ENCODE data around the gene COL18A1.

COL18A1 gene

DNA sequence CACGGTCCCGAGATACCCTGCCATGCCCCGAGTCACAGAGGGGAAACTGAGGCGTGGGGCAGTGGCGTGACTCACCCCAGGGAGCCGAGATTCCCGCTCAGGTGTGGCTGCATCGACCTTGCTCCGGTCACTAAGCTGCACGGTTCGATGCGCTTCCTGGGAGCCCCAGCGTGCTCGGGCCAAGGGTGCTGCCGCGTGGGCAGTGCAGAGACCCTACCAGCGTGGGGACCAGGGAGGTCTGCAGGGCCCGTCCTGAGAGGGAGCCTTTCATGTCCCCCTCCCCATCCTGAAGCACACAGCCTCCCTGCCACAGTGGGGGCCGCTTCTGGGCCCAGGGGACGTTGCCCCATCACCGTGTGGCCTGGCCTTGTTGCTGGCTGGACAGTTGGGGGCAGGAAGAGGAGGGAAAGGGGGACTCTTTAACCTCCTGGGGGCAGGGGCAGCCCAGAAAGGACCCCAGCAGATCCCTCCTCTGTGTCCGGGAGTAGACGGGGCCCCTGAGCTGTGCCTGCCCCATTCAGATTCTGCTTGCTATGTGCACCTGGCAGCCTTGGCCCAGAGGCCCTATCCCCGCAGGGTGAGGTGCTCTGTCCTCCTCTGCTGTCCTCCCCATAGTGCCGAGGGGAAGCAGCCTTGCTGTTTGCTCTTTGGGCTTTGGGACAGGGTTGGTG, 52.3 kb downstream of the COL18A1 start:
- no peak for DNase-seq

DNA sequence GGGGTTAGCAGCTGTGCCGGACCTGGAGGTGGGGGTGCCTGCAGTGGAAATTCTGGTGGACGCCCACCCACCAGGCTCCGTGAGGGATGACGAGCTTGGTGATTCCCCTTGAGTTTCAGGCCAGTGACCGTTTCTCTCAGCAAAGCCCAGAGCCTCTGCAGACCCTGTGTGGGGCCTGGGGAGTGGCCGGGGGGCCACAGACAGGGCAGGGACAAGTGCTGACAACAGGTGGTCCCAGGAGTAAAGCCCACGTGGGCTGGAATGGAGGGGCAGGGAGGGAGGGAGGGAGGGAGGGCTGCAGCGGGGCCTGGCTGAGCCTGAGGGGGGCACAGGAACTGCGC, 52.8 kb downstream of the COL18A1 start:
- no peaks in the 10 kb centered on the region for H3K36me3 ChIP-seq (ENCODE audit: control insufficient read depth, insufficient read depth, low read length)
- H3K4me3 ChIP-seq (ENCODE audit: insufficient read depth, low read depth, low read length, poor library complexity, severe bottlenecking) = no peak overlapping the region
- H3K9me3 ChIP-seq (ENCODE audit: control insufficient read depth, low read length) = no peaks in the 10 kb centered on the region
- DNase-seq = no peak
- H3K4me1 ChIP-seq (ENCODE audit: control insufficient read depth, insufficient read depth, low read length, poor library complexity, severe bottlenecking) = no peaks in the 10 kb centered on the region
- no peak overlapping the region for H3K27ac ChIP-seq (ENCODE audit: insufficient read depth, low read length, poor library complexity, severe bottlenecking)
- H3K27me3 ChIP-seq (replicated peaks; ENCODE audit: control insufficient read depth, insufficient read depth, low read length, poor library complexity, severe bottlenecking) = no peaks in the 10 kb centered on the region

More for the DNA sequence above, 52.3 kb downstream of the COL18A1 start:
- no peaks in the 10 kb centered on the region for H3K4me1 ChIP-seq (ENCODE audit: control insufficient read depth, insufficient read depth, low read length, poor library complexity, severe bottlenecking)
- H3K27ac ChIP-seq (ENCODE audit: insufficient read depth, low read length, poor library complexity, severe bottlenecking) = no peak overlapping the region
- no peaks in the 10 kb centered on the region for H3K9me3 ChIP-seq (ENCODE audit: control insufficient read depth, low read length)
- H3K36me3 ChIP-seq (ENCODE audit: control insufficient read depth, insufficient read depth, low read length) = no peaks in the 10 kb centered on the region
- H3K4me3 ChIP-seq (ENCODE audit: insufficient read depth, low read depth, low read length, poor library complexity, severe bottlenecking) = no peak overlapping the region
- no peaks in the 10 kb centered on the region for H3K27me3 ChIP-seq (replicated peaks; ENCODE audit: control insufficient read depth, insufficient read depth, low read length, poor library complexity, severe bottlenecking)

DNA sequence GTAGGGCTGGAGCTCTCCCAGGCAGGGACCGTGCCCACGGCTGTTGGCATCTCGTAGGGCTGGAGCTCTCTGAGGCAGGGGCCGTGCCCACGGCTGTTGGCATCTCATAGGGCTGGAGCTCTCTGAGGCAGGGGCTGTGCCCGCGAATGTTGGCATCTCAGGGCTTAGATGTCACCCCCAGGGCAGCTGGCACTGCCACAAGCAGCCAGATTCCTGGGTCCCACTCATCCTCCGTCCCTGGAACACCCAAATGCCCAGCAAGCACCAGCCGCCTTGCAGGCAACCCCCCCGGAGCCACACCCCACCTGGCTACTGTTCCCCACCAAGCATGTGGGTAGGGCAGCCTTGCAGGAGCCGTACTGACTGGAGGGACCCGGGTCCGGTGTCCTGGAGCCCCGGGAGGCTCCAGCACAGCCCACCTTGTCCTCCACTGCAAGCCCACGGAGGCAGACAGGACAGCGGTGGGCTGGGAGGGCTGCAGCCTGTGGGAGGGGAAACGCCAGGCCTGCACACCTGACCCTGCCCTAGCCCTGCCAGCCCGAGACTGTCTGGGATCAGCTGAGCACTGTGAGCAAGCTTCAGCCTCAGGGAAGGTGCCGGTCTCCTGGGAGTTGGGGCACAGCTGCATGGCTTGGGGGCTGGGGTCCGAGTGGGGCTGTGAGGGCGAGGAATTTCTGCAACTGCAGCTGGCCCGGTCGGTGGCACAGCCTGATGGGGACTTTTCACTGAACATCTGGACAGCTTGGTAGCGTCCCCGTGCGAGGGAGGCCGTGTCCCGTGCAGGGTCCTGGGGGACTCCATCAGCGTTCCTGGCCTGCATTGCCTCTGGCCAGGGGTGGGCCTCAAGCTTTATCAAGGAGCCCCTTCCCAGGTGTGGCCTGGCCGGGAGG, 53.6 kb downstream of the COL18A1 start:
- no peak for DNase-seq
- Histone ChIP-seq H3K27ac (ENCODE audit: insufficient read depth, low read length, poor library complexity, severe bottlenecking) (no peak overlapping the region), H3K36me3 (ENCODE audit: control insufficient read depth, insufficient read depth, low read length) (no peaks in the 10 kb centered on the region), H3K4me3 (ENCODE audit: insufficient read depth, low read depth, low read length, poor library complexity, severe bottlenecking) (no peak overlapping the region), H3K9me3 (ENCODE audit: control insufficient read depth, low read length) (no peaks in the 10 kb centered on the region), H3K27me3 (replicated peaks; ENCODE audit: control insufficient read depth, insufficient read depth, low read length, poor library complexity, severe bottlenecking) (no peaks in the 10 kb centered on the region), H3K4me1 (ENCODE audit: control insufficient read depth, insufficient read depth, low read length, poor library complexity, severe bottlenecking) (no peaks in the 10 kb centered on the region)

DNA sequence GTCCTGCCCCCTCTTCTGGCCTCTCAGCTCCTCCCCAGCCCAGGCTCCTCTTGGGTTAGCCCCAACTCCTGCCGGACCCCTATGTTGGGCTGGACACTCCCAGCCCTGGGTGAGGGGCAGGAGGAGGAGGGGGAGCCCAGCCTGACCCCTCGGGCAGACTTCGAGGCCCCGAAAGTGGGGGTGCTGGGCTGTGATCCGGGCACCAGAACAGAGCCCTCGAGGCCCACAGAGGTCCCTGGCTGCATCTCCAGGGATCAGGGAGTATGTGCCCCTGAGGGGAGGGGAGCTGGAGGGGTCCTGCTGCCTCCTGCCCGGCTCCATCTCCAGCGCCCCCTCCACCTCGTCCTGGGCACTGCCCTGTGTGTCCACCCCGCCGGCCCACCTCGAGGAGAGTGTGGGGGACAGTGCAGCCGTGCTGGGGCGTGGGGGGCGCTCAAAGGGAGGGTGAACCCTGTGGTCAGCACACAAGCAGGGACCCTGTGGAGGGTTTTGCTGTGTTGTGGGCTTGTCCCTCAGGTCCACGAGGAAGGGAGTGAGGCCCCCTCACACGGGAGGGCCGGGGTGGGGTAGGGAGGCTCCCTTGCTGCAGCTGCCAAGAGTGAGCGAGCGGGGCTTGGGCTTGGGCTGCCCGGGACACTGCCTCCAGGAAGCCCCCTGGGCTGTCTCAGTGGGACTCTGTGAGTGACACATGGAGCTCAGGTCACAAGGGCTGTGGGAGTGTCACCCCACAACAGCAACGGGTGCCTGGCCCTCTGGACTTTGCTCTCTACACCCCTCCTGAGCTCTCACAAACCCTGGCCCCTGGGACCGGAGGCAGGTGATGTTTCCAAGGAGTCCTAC, 54.4 kb downstream of the COL18A1 start:
- H3K27me3 ChIP-seq (replicated peaks; ENCODE audit: control insufficient read depth, insufficient read depth, low read length, poor library complexity, severe bottlenecking) = no peaks in the 10 kb centered on the region
- no peak for DNase-seq
- no peaks in the 10 kb centered on the region for H3K36me3 ChIP-seq (ENCODE audit: control insufficient read depth, insufficient read depth, low read length)
- no peaks in the 10 kb centered on the region for H3K4me1 ChIP-seq (ENCODE audit: control insufficient read depth, insufficient read depth, low read length, poor library complexity, severe bottlenecking)
- no peak overlapping the region for H3K4me3 ChIP-seq (ENCODE audit: insufficient read depth, low read depth, low read length, poor library complexity, severe bottlenecking)
- H3K9me3 ChIP-seq (ENCODE audit: control insufficient read depth, low read length) = no peaks in the 10 kb centered on the region
- H3K27ac ChIP-seq (ENCODE audit: insufficient read depth, low read length, poor library complexity, severe bottlenecking) = no peak overlapping the region

DNA sequence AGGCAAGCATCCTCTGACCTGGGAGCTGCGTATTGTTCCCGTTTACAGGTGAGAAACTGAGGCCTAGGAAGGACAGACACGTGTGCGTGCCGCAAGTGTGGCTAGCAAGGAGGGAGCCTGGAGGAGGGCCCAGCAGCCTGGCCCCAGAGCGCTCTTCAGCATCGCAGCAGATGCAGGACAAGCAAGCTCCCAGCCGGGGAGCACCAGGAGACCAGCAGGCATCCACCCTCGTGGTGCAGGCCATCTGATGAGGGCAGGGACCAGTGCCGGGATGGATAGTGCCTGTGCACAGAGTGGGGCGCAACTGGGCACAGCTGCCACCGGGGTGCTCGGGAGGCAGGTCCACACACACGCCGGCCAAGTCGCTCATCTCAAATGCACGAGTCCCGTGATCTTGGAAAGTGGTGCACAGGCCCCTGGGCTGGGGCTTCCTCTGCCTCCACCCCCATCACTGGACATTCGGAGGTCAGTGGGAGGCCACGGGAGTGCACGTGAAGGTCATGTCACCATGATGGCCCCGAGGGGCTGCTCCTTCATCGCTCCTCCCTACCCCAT, 55.1 kb downstream of the COL18A1 start:
- Histone ChIP-seq H3K27me3 (replicated peaks; ENCODE audit: control insufficient read depth, insufficient read depth, low read length, poor library complexity, severe bottlenecking) (no peaks in the 10 kb centered on the region), H3K4me1 (ENCODE audit: control insufficient read depth, insufficient read depth, low read length, poor library complexity, severe bottlenecking) (no peaks in the 10 kb centered on the region), H3K9me3 (ENCODE audit: control insufficient read depth, low read length) (no peaks in the 10 kb centered on the region), H3K36me3 (ENCODE audit: control insufficient read depth, insufficient read depth, low read length) (no peaks in the 10 kb centered on the region), H3K4me3 (ENCODE audit: insufficient read depth, low read depth, low read length, poor library complexity, severe bottlenecking) (no peak overlapping the region), H3K27ac (ENCODE audit: insufficient read depth, low read length, poor library complexity, severe bottlenecking) (no peak overlapping the region)
- DNase-seq = no peak

DNA sequence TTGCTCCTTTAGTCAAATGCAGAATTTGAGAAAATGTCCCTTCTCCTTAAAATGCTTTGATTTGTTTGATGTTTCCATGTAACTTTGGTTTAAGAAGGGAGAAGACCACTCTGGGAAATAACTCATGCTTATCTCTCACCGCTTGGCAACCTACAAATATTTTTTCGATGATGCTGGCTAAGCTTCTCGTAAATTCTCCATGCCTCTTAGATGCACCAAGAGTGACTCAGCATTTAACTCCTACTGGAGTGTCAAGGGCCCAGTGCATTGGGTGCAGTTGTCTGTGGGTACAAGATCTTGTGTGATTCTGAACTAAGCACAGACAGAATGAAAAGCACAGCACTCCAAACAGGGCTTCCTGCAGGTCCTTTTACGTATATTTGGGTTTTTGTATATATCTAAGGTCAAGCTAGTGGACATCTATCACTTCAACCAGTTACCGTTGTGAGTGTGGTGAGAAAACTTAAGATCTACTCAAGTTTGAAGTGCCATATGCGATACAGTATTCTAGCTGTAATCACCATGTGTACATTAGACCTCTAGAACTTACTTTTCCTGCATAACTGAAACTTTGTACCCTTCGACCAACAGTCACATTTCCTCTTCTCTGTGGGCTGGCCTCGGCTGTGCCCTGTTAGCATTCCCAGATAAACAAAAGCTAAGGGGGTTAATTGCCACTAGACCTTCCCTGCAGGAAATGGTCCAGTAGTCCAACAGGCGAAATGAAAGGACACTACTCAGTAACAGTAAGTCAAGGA, 55.8 kb downstream of the COL18A1 start:
- Histone ChIP-seq H3K27me3 (replicated peaks; ENCODE audit: control insufficient read depth, insufficient read depth, low read length, poor library complexity, severe bottlenecking) (no peaks in the 10 kb centered on the region), H3K4me3 (ENCODE audit: insufficient read depth, low read depth, low read length, poor library complexity, severe bottlenecking) (no peak overlapping the region), H3K9me3 (ENCODE audit: control insufficient read depth, low read length) (no peaks in the 10 kb centered on the region), H3K36me3 (ENCODE audit: control insufficient read depth, insufficient read depth, low read length) (no peaks in the 10 kb centered on the region), H3K4me1 (ENCODE audit: control insufficient read depth, insufficient read depth, low read length, poor library complexity, severe bottlenecking) (no peaks in the 10 kb centered on the region), H3K27ac (ENCODE audit: insufficient read depth, low read length, poor library complexity, severe bottlenecking) (no peak overlapping the region)
- DNase-seq = no peak

DNA sequence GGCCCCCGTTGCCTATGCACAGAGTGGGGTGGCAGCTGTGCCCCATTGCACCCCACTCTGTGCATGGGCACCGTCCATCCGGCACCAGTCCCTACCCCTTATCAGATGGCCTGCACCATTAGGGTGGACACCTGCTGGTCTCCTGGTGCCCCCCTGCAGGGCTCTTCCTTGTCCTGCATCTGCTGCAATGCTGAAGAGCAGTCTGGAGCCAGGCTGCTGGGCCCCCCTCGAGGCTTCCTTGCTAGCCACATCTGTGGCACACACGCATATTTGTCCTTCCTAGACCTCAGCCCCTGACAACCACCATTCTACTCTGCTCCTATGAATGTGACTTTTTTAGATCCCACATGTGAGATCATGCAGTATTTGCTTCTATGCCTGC, 56.4 kb downstream of the COL18A1 start:
- Histone ChIP-seq H3K36me3 (ENCODE audit: control insufficient read depth, insufficient read depth, low read length) (no peaks in the 10 kb centered on the region), H3K9me3 (ENCODE audit: control insufficient read depth, low read length) (no peaks in the 10 kb centered on the region), H3K27me3 (replicated peaks; ENCODE audit: control insufficient read depth, insufficient read depth, low read length, poor library complexity, severe bottlenecking) (no peaks in the 10 kb centered on the region), H3K4me3 (ENCODE audit: insufficient read depth, low read depth, low read length, poor library complexity, severe bottlenecking) (no peak overlapping the region), H3K4me1 (ENCODE audit: control insufficient read depth, insufficient read depth, low read length, poor library complexity, severe bottlenecking) (no peaks in the 10 kb centered on the region), H3K27ac (ENCODE audit: insufficient read depth, low read length, poor library complexity, severe bottlenecking) (no peak overlapping the region)
- DNase-seq = no peak

DNA sequence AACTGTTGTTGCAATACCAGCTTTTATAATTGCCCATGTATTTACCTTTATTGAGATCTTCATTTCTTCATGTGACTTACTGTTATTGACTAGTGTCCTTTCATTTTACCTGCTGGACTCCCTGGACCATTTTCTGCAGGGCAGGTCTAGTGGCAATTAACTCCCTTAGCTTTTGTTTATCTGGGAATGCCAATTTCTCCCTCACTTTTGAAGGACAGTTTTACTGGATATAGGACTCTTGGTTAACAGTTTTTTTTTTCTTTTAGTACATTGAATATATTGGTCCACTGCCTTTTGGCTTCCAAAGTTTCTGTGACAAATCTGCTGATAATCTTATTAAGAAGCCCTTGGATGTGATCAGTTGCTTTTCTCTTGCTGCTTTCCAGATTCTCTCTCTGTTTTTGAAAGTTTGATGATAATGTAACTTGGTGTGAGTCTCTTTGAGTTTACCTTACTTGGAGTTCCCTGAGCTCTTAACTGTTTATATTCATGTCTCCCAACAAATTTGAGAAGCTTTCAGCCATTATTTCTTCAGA, 56.9 kb downstream of the COL18A1 start:
- Histone ChIP-seq H3K9me3 (ENCODE audit: control insufficient read depth, low read length) (no peaks in the 10 kb centered on the region), H3K27me3 (replicated peaks; ENCODE audit: control insufficient read depth, insufficient read depth, low read length, poor library complexity, severe bottlenecking) (no peaks in the 10 kb centered on the region), H3K4me1 (ENCODE audit: control insufficient read depth, insufficient read depth, low read length, poor library complexity, severe bottlenecking) (no peaks in the 10 kb centered on the region), H3K27ac (ENCODE audit: insufficient read depth, low read length, poor library complexity, severe bottlenecking) (no peak overlapping the region), H3K4me3 (ENCODE audit: insufficient read depth, low read depth, low read length, poor library complexity, severe bottlenecking) (no peak overlapping the region), H3K36me3 (ENCODE audit: control insufficient read depth, insufficient read depth, low read length) (no peaks in the 10 kb centered on the region)
- DNase-seq = no peak

DNA sequence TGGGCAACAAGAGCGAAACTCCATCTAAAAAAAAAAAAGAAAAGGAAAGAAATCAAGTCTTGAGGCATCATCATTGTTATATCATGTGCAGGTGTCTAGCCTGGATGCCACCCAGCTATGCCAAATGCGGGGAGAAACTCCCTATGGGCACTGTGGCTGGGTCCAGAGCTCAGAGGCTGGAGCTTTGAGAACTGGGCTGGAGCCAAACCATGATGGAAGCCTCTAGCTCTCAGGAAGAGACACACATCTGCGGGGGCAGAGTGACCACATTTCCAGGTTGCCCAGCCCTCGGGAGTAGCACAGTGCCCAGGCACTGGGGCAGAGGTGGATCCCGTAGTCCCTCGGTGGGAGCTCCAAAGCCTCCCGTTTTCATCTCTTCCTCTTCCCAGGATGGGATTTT, 58.9 kb downstream of the COL18A1 start:
- H3K27me3 ChIP-seq (replicated peaks; ENCODE audit: control insufficient read depth, insufficient read depth, low read length, poor library complexity, severe bottlenecking) = no peaks in the 10 kb centered on the region
- no peaks in the 10 kb centered on the region for H3K36me3 ChIP-seq (ENCODE audit: control insufficient read depth, insufficient read depth, low read length)
- H3K4me1 ChIP-seq (ENCODE audit: control insufficient read depth, insufficient read depth, low read length, poor library complexity, severe bottlenecking) = no peaks in the 10 kb centered on the region
- H3K27ac ChIP-seq (ENCODE audit: insufficient read depth, low read length, poor library complexity, severe bottlenecking) = no peak overlapping the region
- no peak overlapping the region for H3K4me3 ChIP-seq (ENCODE audit: insufficient read depth, low read depth, low read length, poor library complexity, severe bottlenecking)
- no peak for DNase-seq
- no peaks in the 10 kb centered on the region for H3K9me3 ChIP-seq (ENCODE audit: control insufficient read depth, low read length)

Data from effector memory CD4-positive, alpha-beta T cell (primary cell).